GM21576 (cell line): ENCODE measurements around the gene BMP2K.
"Not testable (repeated sequence)": the region's sequence is repeated elsewhere in the genome, so short reads cannot be mapped to it uniquely, and the experiment has no call there.

Source experiments
- ATAC-seq: cut with Tn5 transposase; IDR thresholded peaks from one replicate; pipeline ENCODE4 v1.9.1; 2021; ENCODE audit warnings: mild to moderate bottlenecking, moderate library complexity; ENCODE audit not compliant: unreplicated experiment

The BMP2K gene

GRCh38 chr4:78787392-78788006 lies 11.3 kb downstream of the BMP2K start:
- no peak for ATAC-seq

- no peak for ATAC-seq
Observed at GRCh38 chr4:78788007-78788889, 12.1 kb downstream of the BMP2K start.

GRCh38 chr4:78795594-78796416 lies 19.7 kb downstream of the BMP2K start:
- ATAC-seq: not testable (repeated sequence)

- no peak for ATAC-seq
Observed at GRCh38 chr4:78796526-78796925, 20.4 kb downstream of the BMP2K start.

- ATAC-seq: no peak
Observed at GRCh38 chr4:78797777-78798284, 21.7 kb downstream of the BMP2K start.

GRCh38 chr4:78799551-78800495 lies 23.7 kb downstream of the BMP2K start:
- peak; percentile 53 for ATAC-seq

GRCh38 chr4:78800965-78801364 lies 24.8 kb downstream of the BMP2K start:
- no peak for ATAC-seq

GRCh38 chr4:78803983-78804382 lies 27.8 kb downstream of the BMP2K start:
- ATAC-seq: no peak

GRCh38 chr4:78806943-78807460 lies 30.9 kb downstream of the BMP2K start:
- ATAC-seq: no peak

- ATAC-seq: no peak
Observed at GRCh38 chr4:78809295-78809694, 33.1 kb downstream of the BMP2K start.

- no peak for ATAC-seq
Observed at GRCh38 chr4:78809928-78810835, 34.0 kb downstream of the BMP2K start.

- ATAC-seq: no peak
Observed at GRCh38 chr4:78811034-78811433, 34.9 kb downstream of the BMP2K start.

GRCh38 chr4:78818530-78819079 lies 42.5 kb downstream of the BMP2K start:
- ATAC-seq: no peak

GRCh38 chr4:78824001-78824400 lies 47.9 kb downstream of the BMP2K start:
- ATAC-seq: no peak

- no peak for ATAC-seq
Observed at GRCh38 chr4:78827191-78827590, 51.0 kb downstream of the BMP2K start.

- ATAC-seq: no peak
Observed at GRCh38 chr4:78829296-78829695, 53.1 kb downstream of the BMP2K start.

GRCh38 chr4:78839676-78840075 lies 63.5 kb downstream of the BMP2K start:
- not testable (repeated sequence) for ATAC-seq

- ATAC-seq: not testable (repeated sequence)
Observed at GRCh38 chr4:78840286-78840685, 64.1 kb downstream of the BMP2K start.

GRCh38 chr4:78845472-78845871 lies 69.3 kb downstream of the BMP2K start:
- ATAC-seq: peak; percentile 73
